ENCODE data around the gene WDR31.

DNA sequence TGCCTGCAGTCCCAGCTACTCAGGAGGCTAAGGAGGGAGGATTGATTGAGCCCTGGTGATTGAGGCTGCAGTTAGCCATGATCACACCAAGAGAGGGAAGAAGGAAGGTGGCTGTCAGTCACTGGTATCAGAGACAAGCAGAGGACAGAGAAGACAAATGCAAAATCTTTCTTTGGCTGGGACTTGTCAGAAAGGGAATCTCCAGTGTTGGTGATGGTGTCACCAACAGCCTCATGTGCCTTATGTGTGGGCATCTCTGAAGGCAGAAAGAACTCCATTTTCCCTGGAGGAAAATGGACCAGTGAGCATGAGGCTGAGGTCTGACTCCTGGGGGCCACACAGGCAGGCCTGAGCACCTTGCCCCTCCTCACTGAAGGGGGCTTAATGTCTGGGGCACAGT, 24.8 kb downstream of the WDR31 start:
- TF ChIP-seq, protein P1, sequence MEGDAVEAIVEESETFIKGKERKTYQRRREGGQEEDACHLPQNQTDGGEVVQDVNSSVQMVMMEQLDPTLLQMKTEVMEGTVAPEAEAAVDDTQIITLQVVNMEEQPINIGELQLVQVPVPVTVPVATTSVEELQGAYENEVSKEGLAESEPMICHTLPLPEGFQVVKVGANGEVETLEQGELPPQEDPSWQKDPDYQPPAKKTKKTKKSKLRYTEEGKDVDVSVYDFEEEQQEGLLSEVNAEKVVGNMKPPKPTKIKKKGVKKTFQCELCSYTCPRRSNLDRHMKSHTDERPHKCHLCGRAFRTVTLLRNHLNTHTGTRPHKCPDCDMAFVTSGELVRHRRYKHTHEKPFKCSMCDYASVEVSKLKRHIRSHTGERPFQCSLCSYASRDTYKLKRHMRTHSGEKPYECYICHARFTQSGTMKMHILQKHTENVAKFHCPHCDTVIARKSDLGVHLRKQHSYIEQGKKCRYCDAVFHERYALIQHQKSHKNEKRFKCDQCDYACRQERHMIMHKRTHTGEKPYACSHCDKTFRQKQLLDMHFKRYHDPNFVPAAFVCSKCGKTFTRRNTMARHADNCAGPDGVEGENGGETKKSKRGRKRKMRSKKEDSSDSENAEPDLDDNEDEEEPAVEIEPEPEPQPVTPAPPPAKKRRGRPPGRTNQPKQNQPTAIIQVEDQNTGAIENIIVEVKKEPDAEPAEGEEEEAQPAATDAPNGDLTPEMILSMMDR (conservative IDR thresholded peaks at IDR 0.05), result no peak
- no peak for TF ChIP-seq EZH2 (IDR thresholded peaks at IDR 0.05; ENCODE audit: low read depth)

Measured in PC-9 (cell line).